GM12878 (cell line): Measurements from ENCODE around the gene GPR26. TPM values are rescaled to one million over a fixed set of nuclear protein-coding genes. Genes with fewer than 3 reads are reported as not detected.

Experiments used
- ATAC-seq: fragments of 200-7000 bp; cut with Tn5 transposase; 3 replicates; pipeline ENCODE4 v1.9.1; 2020; ENCODE audit warnings: mild to moderate bottlenecking, moderate library complexity
- BruUV-seq: library from RNA; stranded (reverse); fragments of 400-500 nt; replicated peaks from 2 replicates; lab custom pipeline; 2021; lab: Mats Ljungman, UMichigan
- CTCF ChIA-PET: fragments of 300-600 bp; sonication (Branson Sonifier 250); formaldehyde crosslinking; extraction: SDS; loops from one replicate; lab custom pipeline; 2021; ENCODE audit warnings: inconsistent platforms; lab: Yijun Ruan, JAX
- POLR2A ChIA-PET: fragments of 350-600 bp; formaldehyde crosslinking; extraction: SDS; loops from one replicate; lab custom pipeline; 2021; ENCODE audit warnings: inconsistent platforms; lab: Charles Lee
- RAD21 ChIA-PET: fragments of 300-600 bp; sonication (Branson Sonifier 250); formaldehyde crosslinking; loops from one replicate; lab custom pipeline; 2023; ENCODE audit warnings: antibody characterized with exemption; ENCODE audit not compliant: unreplicated experiment; lab: Charles Lee
- SMC1A ChIA-PET: fragments of 300-600 bp; sonication (Branson Sonifier 250); formaldehyde crosslinking; loops from one replicate; lab custom pipeline; 2023; ENCODE audit not compliant: unreplicated experiment, uncharacterized antibody; lab: Charles Lee
- DNase-seq: peaks from one replicate; pipeline ENCODE4 v3.0.0-alpha.2; 2011; ENCODE audit warnings: low read depth, low spot score
- FAIRE-seq: peaks from 3 replicates; lab custom pipeline; 2011; peaks lifted over from hg19 to GRCh38; lab: Jason Lieb, UNC
- H2AFZ ChIP-seq: 2 replicates; pipeline ENCODE4 v1.6.0; 2011; ENCODE audit warnings: low read depth, low read length, control low read depth; ENCODE audit not compliant: control insufficient read depth
- H3K27ac ChIP-seq: 2 replicates; pipeline ENCODE4 v1.5.1; 2011; ENCODE audit warnings: control low read depth; ENCODE audit not compliant: control insufficient read depth, insufficient read depth
- H3K27me3 ChIP-seq, 2 experiments: replicated peaks in 1 of 2; 2 replicates each; pipeline versions ENCODE4 v1.6.0 to v1.6.1; 2011; ENCODE audit warnings: low read length in 1 of 2; ENCODE audit not compliant: control insufficient read depth in 2 of 2, insufficient read depth in 2 of 2
- H3K36me3 ChIP-seq, 2 experiments: 2 replicates each; pipeline ENCODE4 v1.5.1; 2011; ENCODE audit warnings: low read length in 1 of 2; ENCODE audit not compliant: control insufficient read depth in 2 of 2, insufficient read depth in 2 of 2
- H3K4me1 ChIP-seq: 2 replicates; pipeline ENCODE4 v1.6.1; 2011; ENCODE audit warnings: mild to moderate bottlenecking, low read length, moderate library complexity, mixed read lengths; ENCODE audit not compliant: control insufficient read depth, insufficient read depth
- H3K4me2 ChIP-seq: 2 replicates; pipeline ENCODE4 v1.6.0; 2011; ENCODE audit warnings: control low read depth; ENCODE audit not compliant: control insufficient read depth, insufficient read depth
- H3K4me3 ChIP-seq: fragments of 200-600 bp; sonication (generic); 2 replicates; pipeline ENCODE4 v1.5.1; 2016
- H3K79me2 ChIP-seq: 2 replicates; pipeline ENCODE4 v1.6.0; 2011; ENCODE audit warnings: low read length; ENCODE audit not compliant: control insufficient read depth, insufficient read depth
- H3K9ac ChIP-seq: 2 replicates; pipeline ENCODE4 v1.8.0; 2011; ENCODE audit warnings: low read length, control low read depth, mixed read lengths; ENCODE audit not compliant: control insufficient read depth, insufficient read depth
- H3K9me3 ChIP-seq: replicated peaks from 3 replicates; pipeline ENCODE4 v1.5.1; 2011; ENCODE audit warnings: mild to moderate bottlenecking, low read length; ENCODE audit not compliant: control insufficient read depth, insufficient read depth
- H4K20me1 ChIP-seq: 2 replicates; pipeline ENCODE4 v1.6.0; 2011; ENCODE audit not compliant: control insufficient read depth, insufficient read depth
- ESRRA ChIP-seq: IDR thresholded peaks from 2 replicates; pipeline ENCODE4 v1.6.1; 2012; ENCODE audit warnings: mild to moderate bottlenecking, low read length, improper control_type of control experiment
- GATAD2B ChIP-seq: fragments of 450-650 bp; conservative IDR thresholded peaks from 2 replicates; pipeline ENCODE4 v1.6.1; 2017; ENCODE audit warnings: low read depth, mild to moderate bottlenecking, moderate library complexity
- HCFC1 ChIP-seq: fragments of 150-350 bp; IDR thresholded peaks from 2 replicates; pipeline ENCODE4 v1.6.1; 2014; ENCODE audit warnings: low read length
- NR2F1 ChIP-seq: fragments of 450-650 bp; conservative IDR thresholded peaks from 2 replicates; pipeline ENCODE4 v1.6.1; 2017; ENCODE audit warnings: mild to moderate bottlenecking
- PML ChIP-seq: IDR thresholded peaks from 2 replicates; pipeline ENCODE4 v1.6.1; 2012; ENCODE audit warnings: low read length, inconsistent platforms
- SUPT20H ChIP-seq: IDR thresholded peaks from 2 replicates; pipeline ENCODE4 v1.6.1; 2011; ENCODE audit warnings: low read depth, mild to moderate bottlenecking, low read length, moderate library complexity, borderline replicate concordance; ENCODE audit not compliant: control insufficient read depth
- WGBS: methylation state at CpG from one replicate; pipeline ENCODE4 v1.1.6; 2016; ENCODE audit warnings: low lambda C conversion rate; ENCODE audit not compliant: insufficient replicate concordance, insufficient coverage; ENCODE audit errors: missing lambda C conversion rate; 5-methylcytosine and 5-hydroxymethylcytosine counted together
- in situ Hi-C: fragments of 300-500 bp; cut with MboI; formaldehyde crosslinking; loops from 9 replicates; pipeline ENCODE4 v1.14.3; 2018; ENCODE audit warnings: mixed read lengths
- intact Hi-C: fragments of 100-400 bp; cut with micrococcal nuclease; formaldehyde crosslinking; loops from one replicate; pipeline ENCODE4 v1.14.2; 2022; ENCODE audit not compliant: unreplicated experiment
- polyA plus RNA-seq, 11 experiments: library from polyadenylated mRNA; depleted of rRNA in 4 of 11; unstranded in 6 of 11; stranded (reverse) in 5 of 11; fragments of >200 nt; fragmentation: Nextera tagmentation in 4 of 11; fragmentation: Illumina TruSeq in 1 of 11; extraction: Ambion mirVana in 4 of 11; extraction: Trizol in 1 of 11; gene quantifications; 1 replicate in 1 of 11; 2 replicates in 10 of 11; pipeline versions ENCODE4 v1.2.1 to v1.2.3, GENCODE V29; 2011 to 2016; ENCODE audit warnings: inconsistent platforms in 2 of 11, missing spikeins in 2 of 11, low read depth in 1 of 11
- total RNA-seq, 4 experiments: library from RNA; depleted of rRNA in 3 of 4; stranded (reverse); fragments of >200 nt in 3 of 4; fragmentation: Illumina TruSeq in 1 of 4; extraction: Trizol in 1 of 4; gene quantifications; 2 replicates each; pipeline versions ENCODE4 v1.2.1 to v1.2.3, GENCODE V29; 2013 to 2021
- TF ChIP-seq, protein P1 (sequence below): fragments of 450-650 bp; IDR thresholded peaks from 2 replicates; pipeline ENCODE4 v1.6.1; 2017; ENCODE audit warnings: mild to moderate bottlenecking, low read depth, inconsistent platforms; ENCODE audit not compliant: poor library complexity, severe bottlenecking

Gene GPR26
- total and polyA plus RNA-seq, 10 of the 15 experiments (the other 5 are each of a cell fraction or from before 2014, with no cell fraction given) = 0.01 to 0.03 TPM; not detected in 8

DNA sequence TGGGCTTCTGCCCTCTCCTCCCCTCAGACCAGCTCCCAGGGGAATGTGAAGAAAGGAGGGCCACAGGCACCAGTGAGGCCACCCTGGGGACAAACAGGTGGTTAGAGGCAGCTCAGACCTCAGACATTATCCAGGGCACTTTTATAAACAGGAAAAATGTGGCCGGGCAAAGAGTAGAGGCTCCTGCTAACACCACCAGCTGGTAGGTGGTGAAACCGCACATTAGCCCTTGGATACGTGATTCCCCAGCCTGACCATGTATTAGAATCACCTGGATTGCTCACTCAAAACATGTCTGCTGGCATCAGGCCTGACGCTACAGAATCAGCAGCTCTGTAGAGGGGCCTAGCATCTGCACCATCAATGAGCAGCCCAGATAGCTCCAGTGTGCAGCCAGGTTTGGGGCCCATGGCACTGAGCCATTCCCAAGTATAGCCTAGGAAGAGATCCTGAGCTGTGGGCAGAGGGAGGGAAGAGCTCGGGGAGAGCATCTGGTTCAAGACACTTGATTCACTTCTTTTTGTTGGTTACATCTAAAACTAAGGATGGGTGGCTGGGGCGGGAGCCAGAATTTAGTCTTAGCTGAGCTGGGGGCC, 37.1 kb downstream of the GPR26 start:
- DNase-seq = no peak
- Histone ChIP-seq H3K36me3 (no peaks in the 10 kb centered on the region), H3K9ac (no peak overlapping the region), H3K27me3 (no peaks in the 10 kb centered on the region; a peak in 2 of 4 replicates), H3K4me3 (no peak overlapping the region), H3K4me2 (no peak overlapping the region), H3K27ac (no peak overlapping the region), H3K9me3 (no peaks in the 10 kb centered on the region), H3K79me2 (no peaks in the 10 kb centered on the region), H3K4me1 (no peaks in the 10 kb centered on the region), H2AFZ (no peak overlapping the region), H4K20me1 (no peaks in the 10 kb centered on the region)
- no peak for FAIRE-seq
- ChIA-PET RAD21 (interaction anchor here (0.8 kb wide), 1 partner anchor 17 kb away, joined by 3 read pairs; no protein-coding TSS in a partner anchor), POLR2A (no interaction called here), SMC1A (no interaction called here), CTCF (interaction anchor here (1.6 kb wide), 1 partner anchor 121 kb away, joined by 3 read pairs; no protein-coding TSS in a partner anchor)
- WGBS = 22% methylated on average over 6 of the region's 6 CpGs
- in situ Hi-C loops = no loop called here
- TF ChIP-seq NR2F1 = no peak
- no peak for TF ChIP-seq HCFC1
- no peak for TF ChIP-seq GATAD2B
- TF ChIP-seq, protein P1, sequence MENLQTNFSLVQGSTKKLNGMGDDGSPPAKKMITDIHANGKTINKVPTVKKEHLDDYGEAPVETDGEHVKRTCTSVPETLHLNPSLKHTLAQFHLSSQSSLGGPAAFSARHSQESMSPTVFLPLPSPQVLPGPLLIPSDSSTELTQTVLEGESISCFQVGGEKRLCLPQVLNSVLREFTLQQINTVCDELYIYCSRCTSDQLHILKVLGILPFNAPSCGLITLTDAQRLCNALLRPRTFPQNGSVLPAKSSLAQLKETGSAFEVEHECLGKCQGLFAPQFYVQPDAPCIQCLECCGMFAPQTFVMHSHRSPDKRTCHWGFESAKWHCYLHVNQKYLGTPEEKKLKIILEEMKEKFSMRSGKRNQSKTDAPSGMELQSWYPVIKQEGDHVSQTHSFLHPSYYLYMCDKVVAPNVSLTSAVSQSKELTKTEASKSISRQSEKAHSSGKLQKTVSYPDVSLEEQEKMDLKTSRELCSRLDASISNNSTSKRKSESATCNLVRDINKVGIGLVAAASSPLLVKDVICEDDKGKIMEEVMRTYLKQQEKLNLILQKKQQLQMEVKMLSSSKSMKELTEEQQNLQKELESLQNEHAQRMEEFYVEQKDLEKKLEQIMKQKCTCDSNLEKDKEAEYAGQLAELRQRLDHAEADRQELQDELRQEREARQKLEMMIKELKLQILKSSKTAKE = no peak
- TF ChIP-seq PML = no peak
- no peak for TF ChIP-seq ESRRA
- TF ChIP-seq SUPT20H = no peak
- intact Hi-C loops = no loop called here
- no TSS peak for BruUV-seq
- no peak for ATAC-seq
